ENCODE results near the gene SRPK2.
A peak's percentile ranks its signal among the peaks of the same experiment; 100 is the strongest.
"Not testable (repeated sequence)": the region's sequence is repeated elsewhere in the genome, so short reads cannot be mapped to it uniquely, and the experiment has no call there.

The SRPK2 gene

DNA sequence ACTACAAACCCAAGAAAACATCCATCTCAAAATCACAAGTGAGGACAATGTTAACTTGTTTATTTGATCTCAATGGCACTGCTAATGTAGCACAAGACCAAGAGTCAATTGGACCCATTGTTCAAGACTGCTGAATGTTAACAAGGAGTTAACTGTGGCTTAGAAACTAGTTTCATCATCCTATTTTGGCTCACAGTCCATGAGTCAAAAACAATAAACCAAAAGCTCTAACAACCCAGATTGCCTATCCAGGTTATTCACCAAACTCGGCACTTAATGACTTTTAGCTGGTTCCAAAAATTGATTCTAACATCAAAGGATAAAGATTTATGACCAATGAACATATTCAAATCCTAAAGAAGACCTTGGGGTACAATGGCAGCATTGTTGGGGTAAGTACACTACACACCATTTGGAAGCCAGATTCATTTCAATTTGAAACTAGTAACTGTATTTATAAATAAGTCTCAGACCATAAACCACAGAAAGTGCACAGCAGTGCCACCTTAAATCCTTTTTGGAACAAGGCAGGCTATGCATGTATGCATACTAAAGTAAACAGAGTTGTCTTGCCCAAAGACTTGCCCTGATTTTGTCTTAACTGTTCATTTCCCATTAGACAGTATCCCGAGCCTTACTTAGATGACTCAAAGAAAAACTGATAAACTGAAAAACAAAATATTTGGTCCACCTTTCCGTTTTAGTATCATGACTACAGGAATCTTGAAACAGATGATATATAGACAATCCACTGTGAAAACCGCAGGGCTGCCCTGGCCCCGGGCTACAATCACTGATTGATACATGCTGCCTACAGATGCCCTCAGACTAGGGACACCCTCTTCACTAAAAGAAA is 84.5 kb downstream of the SRPK2 start:
- no peak for DNase-seq (ENCODE audit: low read depth in 3 of 3)

DNA sequence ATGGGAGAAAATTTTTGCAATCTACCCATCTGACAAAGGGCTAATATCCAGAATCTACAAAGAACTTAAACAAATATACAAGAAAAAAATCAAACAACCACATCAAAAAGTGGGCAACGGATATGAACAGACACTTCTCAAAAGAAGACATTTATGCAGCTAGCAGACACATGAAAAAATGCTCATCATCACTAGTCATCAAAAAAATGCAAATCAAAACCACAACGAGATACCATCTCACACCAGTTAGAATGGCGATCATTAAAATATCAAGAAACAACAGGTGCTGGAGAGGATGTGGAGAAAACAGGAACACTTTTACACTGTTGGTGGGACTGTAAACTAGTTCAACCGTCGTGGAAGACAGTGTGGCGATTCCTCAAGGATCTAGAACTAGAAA is 88.1 kb downstream of the SRPK2 start:
- DNase-seq (ENCODE audit: low read depth in 3 of 3), result not testable (repeated sequence)

DNA sequence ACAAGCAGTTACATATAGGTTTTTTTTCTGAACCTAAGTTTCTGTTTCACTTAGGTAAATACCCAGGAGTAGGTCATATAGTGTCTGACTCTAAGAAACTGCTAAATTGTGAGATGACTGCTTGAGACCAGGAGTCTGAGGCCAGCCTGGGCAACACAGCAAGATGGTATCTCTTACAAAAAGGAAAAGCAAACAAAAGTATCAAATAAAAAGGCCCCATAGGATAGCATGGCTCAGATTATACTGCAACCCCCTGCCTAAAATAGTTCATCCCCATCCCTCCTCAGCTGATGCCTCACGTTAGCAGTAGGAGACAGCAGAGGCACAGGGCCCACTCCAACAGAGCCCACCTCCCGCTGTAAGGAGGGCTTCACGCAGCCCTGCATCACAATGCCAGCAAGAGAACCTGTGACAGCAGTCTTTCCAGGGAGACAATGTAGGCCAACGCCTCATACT is 90.3 kb downstream of the SRPK2 start:
- peak in 1 of 3 experiments; percentile 22 for DNase-seq (ENCODE audit: low read depth in 3 of 3)

DNA sequence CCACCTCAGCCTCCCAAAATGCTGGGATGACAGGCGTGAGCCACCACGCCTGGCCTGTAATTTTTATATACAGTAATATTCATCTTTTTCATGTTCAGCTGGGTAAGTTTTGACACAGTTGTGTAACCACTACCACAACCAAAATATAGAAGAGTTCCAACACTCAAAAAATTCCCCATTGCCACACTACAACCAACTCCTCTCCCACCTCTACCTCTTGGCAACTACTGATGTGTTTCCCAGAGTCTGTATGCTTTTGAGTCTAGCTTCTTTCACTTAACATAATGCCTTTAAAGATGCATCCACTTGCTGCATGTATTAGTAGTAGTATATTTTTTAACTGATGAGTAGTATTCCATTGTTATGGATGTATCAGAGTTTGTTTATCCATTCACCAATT is 90.7 kb downstream of the SRPK2 start:
- no peak for DNase-seq (ENCODE audit: low read depth in 3 of 3)

DNA sequence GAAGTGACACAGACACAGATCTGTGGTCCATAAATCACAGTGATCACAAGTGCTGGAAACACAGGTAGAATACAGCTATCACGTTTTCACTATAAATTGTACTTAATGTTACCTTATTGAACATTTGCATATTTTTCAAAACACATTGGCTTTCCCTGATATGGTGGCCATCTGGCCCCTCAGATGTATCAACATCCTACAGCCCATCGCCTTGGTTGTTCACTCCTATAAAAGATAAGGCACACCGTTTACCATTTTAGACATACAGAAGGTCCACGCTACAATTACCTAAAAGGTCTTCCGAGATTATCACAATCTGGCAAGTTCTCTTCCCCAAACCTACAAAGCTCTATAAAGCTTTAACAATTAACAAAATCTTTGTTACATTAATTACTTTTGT is 91.4 kb downstream of the SRPK2 start:
- no peak for DNase-seq (ENCODE audit: low read depth in 3 of 3)

DNA sequence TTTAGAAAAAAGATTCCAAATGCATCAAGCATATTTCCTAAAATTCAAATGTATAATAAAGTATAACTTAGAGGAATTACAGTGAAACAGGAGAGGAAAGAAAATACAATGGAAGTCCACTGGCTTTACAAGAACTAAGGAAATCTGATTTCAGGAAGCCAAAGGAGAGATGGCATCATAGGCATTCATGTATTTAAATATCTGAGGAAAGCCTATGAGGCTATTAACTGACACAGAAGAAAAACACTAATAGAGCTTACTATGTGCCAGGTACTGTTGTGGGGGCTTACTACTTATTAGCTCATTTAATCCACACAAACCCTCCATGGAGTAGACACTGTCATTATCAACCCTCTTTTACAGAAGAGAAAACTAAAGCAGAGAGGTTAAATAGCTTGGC is 92.2 kb downstream of the SRPK2 start:
- no peak for DNase-seq (ENCODE audit: low read depth in 3 of 3)

DNA sequence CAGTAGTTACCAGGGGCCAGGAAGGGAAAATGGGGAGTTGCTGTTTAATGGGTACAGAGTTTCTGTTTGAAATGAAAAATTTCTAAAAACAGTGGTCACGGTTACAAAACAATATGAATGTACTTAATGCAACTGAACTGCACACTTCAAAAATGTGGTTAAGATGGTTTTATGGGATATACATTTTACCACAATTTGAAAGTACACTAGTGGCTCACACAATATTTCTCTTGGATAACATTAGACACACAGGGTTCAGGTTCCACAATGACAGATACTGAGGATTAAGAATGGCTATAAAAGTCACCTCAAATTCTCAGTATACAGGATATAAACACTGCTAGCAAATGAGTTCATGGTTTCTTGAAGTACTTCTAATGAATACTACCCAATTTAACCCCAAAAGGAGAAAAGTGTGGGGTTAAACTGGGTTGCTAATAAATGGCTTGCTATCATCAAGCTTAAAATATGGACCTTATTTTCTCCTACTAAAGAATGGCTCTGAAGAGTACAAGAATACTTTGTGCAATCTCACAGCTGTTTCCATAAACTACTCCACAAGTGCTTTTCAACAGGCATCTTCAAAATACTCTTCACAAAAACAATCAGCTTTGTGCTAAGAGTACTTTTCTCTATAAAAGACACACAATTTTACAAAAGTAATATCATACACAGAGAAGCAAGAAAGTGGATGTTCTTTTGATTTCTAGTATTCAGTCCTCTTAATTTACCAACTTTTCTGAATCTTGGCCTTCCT is 92.9 kb downstream of the SRPK2 start:
- DNase-seq (ENCODE audit: low read depth in 3 of 3), result no peak

DNA sequence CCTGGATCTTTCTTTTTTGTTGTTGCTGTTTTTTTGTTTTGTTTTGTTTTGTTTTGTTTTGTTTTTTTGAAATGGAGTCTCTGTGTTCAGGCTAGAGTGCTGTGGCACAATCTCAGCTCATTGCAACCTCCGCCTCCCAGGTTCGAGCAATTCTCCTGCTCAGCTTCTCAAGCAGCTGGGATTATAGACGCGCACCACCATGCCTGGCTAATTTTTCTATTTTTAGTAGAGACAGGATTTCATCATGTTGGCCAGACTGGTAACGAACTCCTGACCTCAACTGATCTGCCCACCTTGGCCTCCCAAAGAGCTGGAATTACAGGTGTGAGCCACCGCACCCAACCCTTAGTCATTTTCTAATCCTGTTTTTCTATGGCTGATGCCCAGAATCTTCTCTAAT is 94.2 kb downstream of the SRPK2 start:
- DNase-seq (ENCODE audit: low read depth in 3 of 3), result not testable (repeated sequence)

DNA sequence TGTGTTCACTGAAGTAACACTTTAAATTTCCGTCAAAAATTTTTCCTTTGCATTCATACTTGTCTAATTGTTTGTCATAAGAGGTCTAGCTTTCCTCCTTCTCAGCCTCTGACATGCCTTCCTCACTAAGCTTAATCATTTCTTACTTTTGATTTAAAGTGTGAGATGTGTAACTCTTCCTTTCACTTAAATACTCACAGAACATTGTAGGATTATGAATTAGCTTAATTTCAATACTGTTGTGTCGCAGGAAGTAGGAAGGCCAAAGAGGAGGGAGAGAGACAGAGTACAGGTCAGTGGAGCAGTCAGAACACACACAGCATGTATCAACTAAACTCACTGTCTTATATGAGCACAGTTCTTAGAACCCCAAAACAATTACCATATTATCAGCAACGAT is 99.0 kb downstream of the SRPK2 start:
- no peak for DNase-seq (ENCODE audit: low read depth in 3 of 3)

DNA sequence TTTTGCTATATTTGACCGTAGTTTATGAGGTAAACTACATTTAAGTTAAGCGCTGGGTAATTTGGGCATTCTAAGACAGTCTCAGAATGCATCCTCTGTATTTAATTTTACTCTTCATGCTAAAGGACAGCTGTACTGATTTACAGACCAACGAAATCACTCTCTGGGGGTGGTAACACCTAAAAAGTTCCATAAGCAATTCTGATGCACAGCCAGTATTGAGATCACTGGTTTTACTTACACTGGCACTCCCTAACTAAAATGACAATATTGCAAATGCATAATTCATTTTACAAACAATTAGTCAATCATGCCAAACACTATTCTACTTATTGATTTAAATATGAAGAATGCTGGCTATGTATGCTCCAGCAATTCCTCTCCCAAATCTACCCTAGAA is 102.3 kb downstream of the SRPK2 start:
- no peak for DNase-seq (ENCODE audit: low read depth in 3 of 3)

DNA sequence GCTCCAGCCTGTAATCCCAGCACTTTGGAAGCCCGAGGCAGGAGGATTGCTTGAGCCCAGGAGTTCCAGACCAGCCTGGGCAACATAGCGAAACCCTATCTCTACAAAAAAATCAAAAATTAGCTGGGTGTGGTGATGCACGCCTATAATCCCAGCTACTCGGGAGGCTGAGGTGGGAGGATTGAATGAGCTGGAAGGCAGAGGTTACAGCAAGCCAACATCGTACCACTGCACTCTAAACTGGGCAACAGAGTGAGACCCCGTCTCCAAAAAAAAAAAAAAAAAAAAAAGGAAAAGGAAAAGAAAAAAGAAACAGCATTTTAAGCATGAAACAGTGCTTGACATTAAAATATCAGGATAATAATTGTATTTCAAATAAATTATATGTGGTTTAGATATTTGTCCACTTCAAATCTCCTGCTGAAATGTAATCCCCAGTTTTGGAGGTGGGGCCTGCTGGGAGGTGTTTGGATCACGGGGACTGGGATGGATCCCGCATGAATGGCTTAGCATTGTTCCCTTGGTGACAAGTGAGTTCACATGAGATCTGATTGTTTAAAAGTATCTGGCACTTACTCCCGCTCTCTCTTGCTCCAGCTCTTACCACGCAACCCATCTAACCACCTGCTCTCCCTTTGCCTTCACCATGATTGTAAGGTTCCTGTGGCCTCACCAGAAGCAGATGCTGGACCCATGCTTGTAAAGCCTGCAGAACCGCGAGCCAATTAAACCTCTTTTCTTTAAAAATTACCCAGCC is 103.4 kb downstream of the SRPK2 start:
- no peak for DNase-seq (ENCODE audit: low read depth in 3 of 3)

DNA sequence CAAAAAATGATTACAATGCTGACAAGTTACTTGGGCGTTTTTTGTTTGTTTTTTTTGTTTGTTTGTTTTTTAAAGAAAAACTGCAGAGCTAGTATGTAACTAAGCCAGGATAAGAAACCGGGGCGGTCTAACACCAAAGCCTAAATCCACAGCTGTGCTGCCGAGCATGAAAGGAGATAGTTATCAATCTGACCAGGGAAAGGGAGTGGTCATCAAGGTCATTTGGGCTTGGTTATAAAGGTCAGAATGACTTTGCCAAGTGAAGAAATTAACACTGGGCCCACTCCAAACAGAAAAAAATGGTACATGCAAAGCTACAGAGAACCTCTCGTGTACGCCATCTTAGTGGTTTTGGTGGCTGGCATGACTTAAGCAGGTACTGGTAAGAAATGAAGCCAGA is 104.7 kb downstream of the SRPK2 start:
- DNase-seq (ENCODE audit: low read depth in 3 of 3), result no peak

DNA sequence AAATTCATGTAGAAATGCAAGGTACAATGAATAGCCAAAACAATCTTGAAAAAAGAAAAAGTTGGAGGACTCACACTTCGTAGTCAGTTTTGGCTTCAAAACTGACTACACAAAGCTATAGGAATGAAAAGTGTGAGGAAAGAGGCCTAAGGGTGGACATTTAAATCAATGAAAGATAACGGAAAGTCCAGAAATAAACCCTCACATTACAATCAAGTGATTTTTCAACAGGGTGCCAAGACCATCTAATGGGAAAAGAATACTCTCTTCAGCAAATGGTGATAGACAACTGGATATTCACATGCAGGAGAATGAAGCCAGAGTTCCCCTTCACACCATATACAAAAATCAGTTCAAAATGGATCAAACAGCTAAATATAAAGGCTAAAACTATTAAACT is 106.8 kb downstream of the SRPK2 start:
- no peak for DNase-seq (ENCODE audit: low read depth in 3 of 3)

DNA sequence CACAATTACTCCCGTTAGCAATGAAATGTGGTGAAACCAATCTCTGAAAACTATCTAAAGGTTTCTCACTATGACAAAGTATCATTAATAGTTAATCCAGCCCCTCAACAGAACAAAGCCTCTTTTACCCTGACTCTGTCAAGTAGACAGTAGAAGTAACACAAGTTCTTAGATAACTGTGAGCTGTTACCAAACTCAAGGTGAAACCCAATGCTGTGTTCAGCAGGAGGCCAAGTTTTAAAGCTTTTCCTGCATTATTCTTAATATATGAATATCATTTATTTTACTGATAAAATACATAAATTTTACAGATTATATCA is 109.1 kb downstream of the SRPK2 start:
- DNase-seq (ENCODE audit: low read depth in 3 of 3), result no peak

DNA sequence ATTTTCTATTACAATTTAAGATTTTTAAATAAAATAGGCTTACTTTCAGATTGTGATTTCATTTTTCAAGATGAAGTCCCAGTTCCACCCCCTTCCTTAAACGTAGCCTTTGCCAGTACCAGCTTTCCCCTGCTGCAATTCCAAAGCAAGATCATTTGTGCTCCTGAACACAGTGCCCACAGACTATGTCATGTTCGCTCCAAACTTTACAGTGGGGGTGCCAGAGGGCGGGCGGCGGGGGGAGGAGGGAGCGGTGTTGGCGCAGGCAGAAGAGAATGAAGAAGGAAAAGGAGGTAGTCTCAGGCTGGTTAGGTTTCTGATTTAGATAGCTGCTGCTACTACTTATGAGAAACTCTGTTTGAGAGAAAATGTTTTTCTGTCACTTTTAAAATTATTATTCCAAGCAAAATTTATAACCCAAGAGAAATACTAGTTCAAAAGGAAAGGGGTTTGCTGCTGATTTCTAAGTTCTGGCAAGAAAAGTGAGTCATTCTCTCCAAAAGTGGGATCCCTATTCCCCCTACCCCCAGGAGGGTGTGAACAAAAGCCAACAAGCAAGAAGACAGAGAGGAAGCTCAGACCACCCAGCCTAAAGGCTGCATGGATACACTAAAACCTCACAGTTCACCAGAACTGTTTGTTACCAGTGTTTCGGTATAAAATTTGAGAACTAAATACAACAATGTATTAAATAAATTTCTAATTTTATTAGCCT is 109.6 kb downstream of the SRPK2 start:
- no peak for DNase-seq (ENCODE audit: low read depth in 3 of 3)

DNA sequence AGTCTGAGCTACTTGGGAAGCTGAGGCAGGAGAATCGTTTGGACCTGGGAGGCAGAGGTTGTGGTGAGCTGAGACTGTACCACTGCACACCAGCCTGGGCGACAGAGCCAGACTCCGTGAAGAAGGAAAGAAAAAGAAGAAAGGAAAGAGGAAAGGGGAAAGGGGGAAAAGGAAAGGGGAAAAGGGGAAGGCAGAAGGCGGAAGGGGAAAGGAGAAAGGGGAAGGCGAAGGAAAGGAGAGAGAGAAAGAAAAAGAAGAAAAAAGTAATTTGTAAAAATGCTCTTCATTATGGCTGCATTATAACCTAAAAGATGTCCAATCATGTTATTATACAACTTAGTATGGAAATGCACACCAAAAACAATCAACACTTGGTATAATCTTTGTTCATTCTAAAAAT is 110.2 kb downstream of the SRPK2 start:
- DNase-seq (ENCODE audit: low read depth in 3 of 3), result no peak

DNA sequence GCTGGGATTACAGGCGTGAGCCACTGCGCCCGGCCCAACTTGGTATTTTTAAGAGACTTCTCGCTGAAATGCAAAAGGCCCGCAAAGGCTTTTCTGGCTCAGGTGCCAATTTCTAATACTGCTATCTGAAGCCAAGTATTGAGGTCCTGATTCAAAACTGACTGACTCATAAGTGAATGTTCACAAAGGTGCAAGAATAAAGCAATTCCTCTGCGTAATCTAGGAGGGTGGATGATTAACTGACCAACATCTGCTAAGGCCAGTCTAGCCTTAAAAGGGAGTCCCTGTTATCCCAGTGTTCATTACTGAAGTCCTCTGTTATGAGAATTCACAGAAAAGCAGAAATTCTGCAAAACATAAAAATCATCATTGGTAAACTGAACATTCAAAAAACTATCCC is 111.4 kb downstream of the SRPK2 start:
- DNase-seq (ENCODE audit: low read depth in 3 of 3), result no peak

DNA sequence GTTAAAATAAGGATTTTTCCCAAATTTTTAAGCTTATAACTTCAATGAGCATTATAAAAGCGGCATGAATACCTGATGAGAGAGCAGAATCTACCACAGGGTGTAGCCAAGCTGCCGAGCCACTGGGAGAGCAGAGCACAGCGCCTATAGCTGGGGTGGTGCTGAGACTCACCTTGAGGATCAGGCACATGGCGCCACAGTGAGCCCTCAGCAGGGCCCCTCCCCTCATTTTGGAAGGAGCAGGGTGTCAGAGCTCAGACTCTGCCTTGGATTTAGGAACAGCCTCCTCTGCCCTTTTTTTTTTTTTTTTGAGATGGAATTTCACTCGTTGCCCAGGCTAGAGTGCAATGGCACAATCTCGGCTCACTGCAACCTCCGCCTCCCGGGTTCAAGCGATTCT is 118.6 kb downstream of the SRPK2 start:
- no peak for DNase-seq (ENCODE audit: low read depth in 3 of 3)

DNA sequence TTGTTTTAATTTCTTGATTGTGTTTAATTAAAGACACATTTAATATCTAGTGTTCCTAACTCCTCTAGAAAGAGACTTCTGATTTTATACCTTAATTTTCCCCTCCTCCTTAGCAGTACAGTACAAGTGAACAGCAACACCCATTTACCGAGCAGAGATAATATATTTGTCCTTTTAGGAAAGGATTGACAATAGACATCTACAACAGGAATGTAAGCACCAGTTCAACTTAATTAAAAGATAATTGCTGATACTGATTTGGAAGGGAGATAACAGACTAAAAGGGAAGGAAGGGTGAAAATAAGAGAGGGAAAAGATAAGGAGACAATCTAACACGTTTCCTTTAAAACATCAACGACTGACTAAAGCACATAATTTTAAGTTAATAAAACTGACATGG is 119.3 kb downstream of the SRPK2 start:
- DNase-seq (ENCODE audit: low read depth in 3 of 3), result no peak

DNA sequence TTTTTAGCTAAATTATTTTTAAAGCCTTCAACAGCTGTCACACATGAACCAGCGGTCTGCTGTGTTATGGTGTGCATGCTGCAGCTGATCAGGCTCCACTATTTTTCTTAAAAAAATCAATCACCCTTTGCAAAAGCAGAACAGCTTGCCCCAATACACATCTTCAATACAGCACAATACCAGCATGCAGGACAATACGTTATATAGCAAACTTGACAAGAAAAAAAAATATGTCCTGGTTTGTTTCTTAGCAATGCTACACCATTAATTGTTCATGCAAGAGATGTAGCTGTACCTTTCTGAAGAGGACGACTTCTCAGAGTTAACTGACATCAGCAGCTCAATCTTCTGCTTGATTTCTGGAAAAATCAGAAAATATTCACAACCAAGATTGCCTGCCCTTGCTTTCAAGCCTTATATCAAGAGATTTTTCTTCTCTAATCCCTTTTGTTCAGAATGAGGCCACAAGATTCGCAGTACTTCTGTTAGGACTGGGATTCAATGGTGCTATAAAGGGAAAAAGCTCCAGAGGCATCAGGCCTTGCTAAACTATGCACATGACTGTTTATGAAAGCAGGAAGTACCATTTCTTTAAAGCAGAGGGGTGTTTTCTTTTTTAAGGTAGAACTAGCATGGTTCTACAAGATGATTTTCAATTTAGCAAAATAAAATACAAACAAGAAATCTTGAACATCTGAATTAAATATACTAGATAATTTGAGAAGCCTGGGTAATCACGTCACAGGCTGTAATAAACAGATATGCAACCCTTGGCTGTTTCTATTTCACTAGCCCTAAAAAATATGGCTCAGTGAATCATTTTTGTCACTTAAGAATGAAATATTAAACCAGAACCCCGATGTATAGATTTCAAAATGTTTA is 120.0 kb downstream of the SRPK2 start:
- no peak for DNase-seq (ENCODE audit: low read depth in 3 of 3)

DNA sequence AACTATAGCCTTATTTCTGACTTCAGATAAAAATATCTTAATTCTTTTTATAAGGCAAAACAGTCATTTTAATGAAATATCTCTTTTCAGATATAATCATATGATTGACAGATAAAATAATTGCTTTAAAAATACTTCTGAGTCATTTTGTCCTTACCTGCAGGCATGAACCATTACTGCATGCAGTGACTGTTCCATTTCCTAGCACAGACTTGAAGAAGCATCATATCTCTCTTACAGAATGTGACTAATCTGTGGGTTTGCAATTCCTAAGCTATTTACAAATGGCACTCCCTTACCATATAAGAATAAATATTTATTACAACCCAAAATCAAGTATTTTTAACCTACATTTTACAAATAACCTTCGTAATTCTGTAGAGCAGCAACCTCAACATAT is 120.7 kb downstream of the SRPK2 start:
- no peak for DNase-seq (ENCODE audit: low read depth in 3 of 3)
